ENCODE data around the gene TREX2. TPM values are rescaled to one million over a fixed set of nuclear protein-coding genes. Genes with fewer than 3 reads are reported as not detected.

Gene TREX2
- total RNA-seq, 1 experiment from 2014 or later = 1.1 TPM

GRCh38 chrX:153475751-153476281 lies 30.0 kb upstream of the TREX2 start:
- Histone ChIP-seq H3K14ac (ENCODE audit: insufficient read depth, low read length) (no peak overlapping the region; the same call in 1 of the 2 replicates), H2BK5ac (ENCODE audit: insufficient read length, low read length) (no peak overlapping the region), H4K20me1 (ENCODE audit: control insufficient read depth, insufficient read depth, insufficient read length) (no peaks in the 10 kb centered on the region), H4K8ac (replicated peaks; ENCODE audit: insufficient read length, low read depth, low read length) (no peak overlapping the region), H3K79me1 (ENCODE audit: insufficient read depth, low read depth, low read length, poor library complexity, severe bottlenecking) (no peaks in the 10 kb centered on the region), H3K56ac (ENCODE audit: insufficient read length, low read depth, low read length) (no peak overlapping the region), H3K27me3 (ENCODE audit: insufficient read depth, low read length) (peaks cover 3% of the 10 kb centered on the region), H3K27ac (ENCODE audit: insufficient read length, low read depth, low read length) (no peak overlapping the region), H2BK12ac (ENCODE audit: insufficient read length, low read depth, low read length) (no peak overlapping the region), H3K4me1 (ENCODE audit: insufficient read depth, low read length) (no peaks in the 10 kb centered on the region; the same call in 1 of the 2 replicates), H3K4ac (ENCODE audit: low read depth, low read length) (no peak overlapping the region), H3K18ac (ENCODE audit: insufficient read length, low read depth, low read length) (no peak overlapping the region), H3T11ph (ENCODE audit: low read length) (no peak overlapping the region), H4K91ac (ENCODE audit: insufficient read length, low read depth, low read length) (no peak overlapping the region), H2BK120ac (ENCODE audit: low read depth, low read length, poor library complexity, severe bottlenecking) (no peak overlapping the region), H3K23me2 (ENCODE audit: insufficient read length, low read depth, low read length, poor library complexity, severe bottlenecking) (no peaks in the 10 kb centered on the region), H2BK15ac (ENCODE audit: low read depth, low read length) (no peak overlapping the region), H2AK5ac (ENCODE audit: insufficient read length, low read length) (no peak overlapping the region), H2AFZ (ENCODE audit: low read length) (no peak overlapping the region), H3K9ac (ENCODE audit: extremely low read depth, insufficient read length, low read length) (no peak overlapping the region), H3K9me3 (ENCODE audit: control insufficient read depth, low read depth, low read length) (peaks cover 16% of the 10 kb centered on the region), H4K5ac (ENCODE audit: insufficient read length, low read depth, low read length) (no peak overlapping the region), H3K23ac (ENCODE audit: insufficient read length, low read depth, low read length) (no peak overlapping the region), H3K79me2 (ENCODE audit: insufficient read depth, low read length) (no peaks in the 10 kb centered on the region), H3K4me2 (ENCODE audit: insufficient read depth, insufficient read length, low read length) (no peak overlapping the region), H2BK20ac (ENCODE audit: low read depth, low read length, poor library complexity, severe bottlenecking) (no peak overlapping the region)
- Mint-ChIP-seq H3K4me3 (no peak overlapping the region), H3K4me1 (peaks cover 2% of the 10 kb centered on the region in 2 experiments; a peak in 3 of 4 replicates), H3K36me3 (ENCODE audit: insufficient read depth in 1 of 3, low read depth in 3 of 3) (peaks cover 0 to 9% (median 3%) of the 10 kb centered on the region in 3 experiments; a peak in 3 of 7 replicates), H3K27ac (no peak overlapping the region), H3K9me3 (peaks cover 43 to 65% of the 10 kb centered on the region in 2 experiments), H3K27me3 (ENCODE audit: low read depth) (peaks cover 34% of the 10 kb centered on the region)
- no CpG with 5 or more reads among the region's 11 CpGs for WGBS (ENCODE audit: extremely low coverage, insufficient read length, low lambda C conversion rate)
- no peak for DNase-seq
- TF ChIP-seq CTCF (conservative IDR thresholded peaks at IDR 0.05) = no peak

Measured in H9 (cell line).